Measurements from ENCODE around the gene TCERG1L. TPM values are rescaled to one million over a fixed set of nuclear protein-coding genes. Genes with fewer than 3 reads are reported as not detected.

Gene TCERG1L
- total RNA-seq, 4 donors from 2014 or later = 0.12 TPM; not detected in 3

DNA sequence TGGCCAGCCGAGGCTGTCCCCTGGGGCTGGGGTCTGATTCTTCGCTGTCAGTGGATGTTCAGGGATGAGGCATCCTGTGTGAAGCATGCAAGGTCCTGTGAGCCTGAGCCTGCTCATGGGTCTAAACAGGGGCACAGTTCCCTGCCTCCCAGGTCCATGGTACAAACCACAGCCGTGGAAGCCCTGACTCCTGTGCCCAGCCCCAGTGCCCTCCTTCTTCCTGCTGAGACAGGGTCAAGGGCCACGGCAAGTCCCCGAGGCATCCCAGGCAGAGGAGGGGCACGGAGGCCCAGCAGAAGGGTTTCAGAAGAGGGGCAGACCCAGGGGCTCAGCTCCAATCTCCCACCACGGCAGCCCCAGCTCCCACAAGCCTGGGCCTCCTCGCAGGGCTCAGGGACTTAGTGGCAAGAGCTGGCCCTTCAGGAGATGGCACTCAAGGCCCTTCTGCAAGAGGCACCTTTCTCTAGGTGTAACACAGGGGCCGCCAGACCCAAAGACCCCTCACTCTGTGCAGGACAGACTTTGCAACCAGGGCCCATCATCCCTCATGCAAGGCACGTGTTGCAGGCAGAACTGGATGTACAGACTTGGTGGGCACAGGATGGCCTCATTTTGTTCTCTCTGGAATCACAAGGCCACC is 248.8 kb downstream of the TCERG1L start:
- peaks cover 47% of the 10 kb centered on the region for H3K27me3 ChIP-seq
- no peak for TF ChIP-seq EP300 (IDR thresholded peaks at IDR 0.05)
- no peak for TF ChIP-seq POLR2A (IDR thresholded peaks at IDR 0.05)
- TF ChIP-seq, protein P1, sequence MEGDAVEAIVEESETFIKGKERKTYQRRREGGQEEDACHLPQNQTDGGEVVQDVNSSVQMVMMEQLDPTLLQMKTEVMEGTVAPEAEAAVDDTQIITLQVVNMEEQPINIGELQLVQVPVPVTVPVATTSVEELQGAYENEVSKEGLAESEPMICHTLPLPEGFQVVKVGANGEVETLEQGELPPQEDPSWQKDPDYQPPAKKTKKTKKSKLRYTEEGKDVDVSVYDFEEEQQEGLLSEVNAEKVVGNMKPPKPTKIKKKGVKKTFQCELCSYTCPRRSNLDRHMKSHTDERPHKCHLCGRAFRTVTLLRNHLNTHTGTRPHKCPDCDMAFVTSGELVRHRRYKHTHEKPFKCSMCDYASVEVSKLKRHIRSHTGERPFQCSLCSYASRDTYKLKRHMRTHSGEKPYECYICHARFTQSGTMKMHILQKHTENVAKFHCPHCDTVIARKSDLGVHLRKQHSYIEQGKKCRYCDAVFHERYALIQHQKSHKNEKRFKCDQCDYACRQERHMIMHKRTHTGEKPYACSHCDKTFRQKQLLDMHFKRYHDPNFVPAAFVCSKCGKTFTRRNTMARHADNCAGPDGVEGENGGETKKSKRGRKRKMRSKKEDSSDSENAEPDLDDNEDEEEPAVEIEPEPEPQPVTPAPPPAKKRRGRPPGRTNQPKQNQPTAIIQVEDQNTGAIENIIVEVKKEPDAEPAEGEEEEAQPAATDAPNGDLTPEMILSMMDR (IDR thresholded peaks at IDR 0.05) = no peak
- no peak for TF ChIP-seq POLR2AphosphoS5 (IDR thresholded peaks at IDR 0.05)
- no peak for ATAC-seq

GRCh38 chr10:131061216-131061615 is 250.3 kb downstream of the TCERG1L start:
- Histone ChIP-seq H3K36me3 (no peaks in the 10 kb centered on the region), H3K4me3 (no peak overlapping the region), H3K9me3 (peaks cover 0 to 14% (median 0%) of the 10 kb centered on the region in 3 donors), H3K27me3 (peaks cover 42% of the 10 kb centered on the region), H3K4me1 (no peaks in the 10 kb centered on the region), H3K27ac (no peak overlapping the region)
- no peak for ATAC-seq
- 31 to 80% methylated on average over 1 to 8 of the region's 11 CpGs for WGBS, 2 donors (ENCODE audit: low coverage in 1 of 2)
- TF ChIP-seq POLR2A (IDR thresholded peaks at IDR 0.05) = no peak
- no peak for TF ChIP-seq POLR2AphosphoS5 (IDR thresholded peaks at IDR 0.05)
- no peak for TF ChIP-seq EP300 (IDR thresholded peaks at IDR 0.05)
- TF ChIP-seq, protein P1 (IDR thresholded peaks at IDR 0.05) = no peak

More for the DNA sequence above, 248.8 kb downstream of the TCERG1L start:
- H3K4me3 ChIP-seq = no peak overlapping the region
- 64 to 67% methylated on average over 1 of the region's 10 CpGs for WGBS, 2 donors (ENCODE audit: low coverage in 1 of 2)
- no peaks in the 10 kb centered on the region for H3K36me3 ChIP-seq
- peaks cover 0 to 14% (median 0%) of the 10 kb centered on the region in 3 donors for H3K9me3 ChIP-seq
- H3K27ac ChIP-seq = no peak overlapping the region
- H3K4me1 ChIP-seq = no peaks in the 10 kb centered on the region

- TF ChIP-seq POLR2AphosphoS5 (IDR thresholded peaks at IDR 0.05) (no peak), EP300 (IDR thresholded peaks at IDR 0.05) (no peak), POLR2A (IDR thresholded peaks at IDR 0.05) (no peak)
- TF ChIP-seq, protein P1 (IDR thresholded peaks at IDR 0.05) = no peak
- no peak overlapping the region for H3K27ac ChIP-seq
- 77 to 81% methylated on average over 4 to 6 of the region's 6 CpGs for WGBS, 2 donors (ENCODE audit: low coverage in 1 of 2)
- no peaks in the 10 kb centered on the region for H3K4me1 ChIP-seq
- H3K9me3 ChIP-seq = peaks cover 0 to 14% (median 0%) of the 10 kb centered on the region in 3 donors
- no peak overlapping the region for H3K4me3 ChIP-seq
- no peaks in the 10 kb centered on the region for H3K36me3 ChIP-seq
- ATAC-seq = no peak
- peaks cover 40% of the 10 kb centered on the region for H3K27me3 ChIP-seq
Measured at GRCh38 chr10:131059881-131060280, 251.6 kb downstream of the TCERG1L start.

- H3K27ac ChIP-seq = no peak overlapping the region
- H3K9me3 ChIP-seq = peaks cover 0 to 14% (median 0%) of the 10 kb centered on the region in 3 donors
- H3K4me3 ChIP-seq = no peak overlapping the region
- no peaks in the 10 kb centered on the region for H3K36me3 ChIP-seq
- no peak for ATAC-seq
- 94 to 100% methylated on average over 2 to 3 of the region's 3 CpGs for WGBS, 2 donors (ENCODE audit: low coverage in 1 of 2)
- no peaks in the 10 kb centered on the region for H3K4me1 ChIP-seq
- TF ChIP-seq POLR2A (IDR thresholded peaks at IDR 0.05) (no peak), POLR2AphosphoS5 (IDR thresholded peaks at IDR 0.05) (no peak), EP300 (IDR thresholded peaks at IDR 0.05) (no peak)
- TF ChIP-seq, protein P1 (IDR thresholded peaks at IDR 0.05) = no peak
- H3K27me3 ChIP-seq = peaks cover 39% of the 10 kb centered on the region
Measured at GRCh38 chr10:131058799-131059198, 252.7 kb downstream of the TCERG1L start.

DNA sequence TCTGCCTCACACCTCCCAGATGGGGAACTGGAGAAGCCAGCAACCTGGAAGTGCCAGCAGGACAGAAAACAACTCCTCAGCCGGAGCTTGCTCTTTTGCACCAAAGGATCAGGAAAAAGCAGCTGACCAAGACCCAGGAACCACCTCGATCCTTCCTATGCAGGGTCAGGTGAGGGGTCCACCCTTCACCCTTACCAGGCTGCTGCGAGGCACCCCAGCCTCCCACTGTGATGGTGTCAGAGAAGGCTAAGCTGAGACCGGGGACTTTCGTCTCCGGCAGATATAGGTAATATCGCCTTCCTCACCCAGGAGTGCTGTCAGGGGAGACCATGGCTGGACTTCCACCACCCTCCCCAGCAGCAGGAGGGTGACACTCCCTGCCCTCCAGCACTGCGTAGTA is 254.7 kb downstream of the TCERG1L start:
- ATAC-seq = no peak
- peaks cover 24% of the 10 kb centered on the region for H3K27me3 ChIP-seq
- TF ChIP-seq POLR2AphosphoS5 (IDR thresholded peaks at IDR 0.05) (no peak), POLR2A (IDR thresholded peaks at IDR 0.05) (no peak), EP300 (IDR thresholded peaks at IDR 0.05) (no peak)
- TF ChIP-seq, protein P1 (IDR thresholded peaks at IDR 0.05) = no peak
- WGBS, 2 donors (ENCODE audit: low coverage in 1 of 2) = 81% methylated on average over 4 of the region's 8 CpGs; no CpG with 5 or more reads in 1 of the 2 donors
- H3K9me3 ChIP-seq = peaks cover 0 to 19% (median 0%) of the 10 kb centered on the region in 3 donors
- H3K4me1 ChIP-seq = no peaks in the 10 kb centered on the region
- H3K4me3 ChIP-seq = no peak overlapping the region
- no peak overlapping the region for H3K27ac ChIP-seq
- no peaks in the 10 kb centered on the region for H3K36me3 ChIP-seq

Measured in gastroesophageal sphincter (tissue), 4 donors.